Lower leg skin (tissue), 3 donors: ENCODE results near the gene MYBL2.

Source experiments
- POLR2A ChIP-seq, 2 donors: fragments of 450-650 bp; IDR thresholded peaks; one replicate each; pipeline ENCODE4 v1.6.1; 2016 to 2017; ENCODE audit warnings: antibody characterized with exemption in 2 of 2, mild to moderate bottlenecking in 1 of 2, moderate library complexity in 1 of 2
- TF ChIP-seq, protein P1 (sequence below), 3 donors: fragments of 450-650 bp; IDR thresholded peaks; one replicate each; pipeline ENCODE4 v1.5.1; 2016; ENCODE audit warnings: antibody characterized with exemption in 3 of 3, mild to moderate bottlenecking in 3 of 3, moderate library complexity in 2 of 3

DNA sequence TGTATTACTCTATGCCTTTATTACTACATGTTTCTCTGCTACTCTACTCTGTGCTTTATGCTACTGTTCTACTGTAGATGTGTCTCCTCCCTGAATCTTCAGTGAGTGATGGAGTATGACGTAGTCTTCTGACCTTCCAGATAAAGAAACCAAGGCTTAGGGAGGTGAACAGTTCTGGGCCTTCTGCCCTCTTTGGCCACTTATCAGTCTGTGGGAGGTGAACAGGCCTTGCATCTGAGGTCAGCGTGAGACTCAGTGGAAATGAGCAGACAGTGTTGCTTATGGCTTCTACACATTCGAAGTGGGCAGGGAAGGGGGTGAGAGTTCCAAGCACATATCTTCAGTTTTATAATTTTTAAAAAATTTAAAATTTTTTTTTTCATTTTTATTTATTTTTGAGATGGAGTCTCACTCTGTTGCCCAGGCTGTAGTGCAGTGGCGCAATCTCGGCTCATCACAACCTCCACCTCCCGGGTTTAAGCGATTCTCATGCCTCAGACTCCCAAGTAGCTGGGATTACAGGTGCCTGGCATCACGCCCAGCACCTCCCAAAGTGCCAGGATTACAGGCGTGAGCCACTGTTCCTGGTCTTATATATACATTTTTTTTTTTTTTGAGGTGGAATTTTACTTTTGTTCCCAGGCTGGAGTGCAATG is 24.2 kb downstream of the MYBL2 start:
- TF ChIP-seq, protein P1, sequence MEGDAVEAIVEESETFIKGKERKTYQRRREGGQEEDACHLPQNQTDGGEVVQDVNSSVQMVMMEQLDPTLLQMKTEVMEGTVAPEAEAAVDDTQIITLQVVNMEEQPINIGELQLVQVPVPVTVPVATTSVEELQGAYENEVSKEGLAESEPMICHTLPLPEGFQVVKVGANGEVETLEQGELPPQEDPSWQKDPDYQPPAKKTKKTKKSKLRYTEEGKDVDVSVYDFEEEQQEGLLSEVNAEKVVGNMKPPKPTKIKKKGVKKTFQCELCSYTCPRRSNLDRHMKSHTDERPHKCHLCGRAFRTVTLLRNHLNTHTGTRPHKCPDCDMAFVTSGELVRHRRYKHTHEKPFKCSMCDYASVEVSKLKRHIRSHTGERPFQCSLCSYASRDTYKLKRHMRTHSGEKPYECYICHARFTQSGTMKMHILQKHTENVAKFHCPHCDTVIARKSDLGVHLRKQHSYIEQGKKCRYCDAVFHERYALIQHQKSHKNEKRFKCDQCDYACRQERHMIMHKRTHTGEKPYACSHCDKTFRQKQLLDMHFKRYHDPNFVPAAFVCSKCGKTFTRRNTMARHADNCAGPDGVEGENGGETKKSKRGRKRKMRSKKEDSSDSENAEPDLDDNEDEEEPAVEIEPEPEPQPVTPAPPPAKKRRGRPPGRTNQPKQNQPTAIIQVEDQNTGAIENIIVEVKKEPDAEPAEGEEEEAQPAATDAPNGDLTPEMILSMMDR (IDR thresholded peaks at IDR 0.05): no peak
- TF ChIP-seq POLR2A (IDR thresholded peaks at IDR 0.05): no peak
